HG03175 (cell line): ENCODE measurements around the gene APOBEC3B.
"Not testable (repeated sequence)": the region's sequence is repeated elsewhere in the genome, so short reads cannot be mapped to it uniquely, and the experiment has no call there.

Source experiments
- ATAC-seq: cut with Tn5 transposase; IDR thresholded peaks from one replicate; pipeline ENCODE4 v1.9.1; 2021; ENCODE audit warnings: mild to moderate bottlenecking, moderate library complexity; ENCODE audit not compliant: unreplicated experiment

The APOBEC3B gene

GRCh38 chr22:38981992-38982927 is at the start of gene APOBEC3B:
APOBEC3B (plus strand) TSS chr22:38982347; CDS start chr22:38982454, 107 bp downstream.
- ATAC-seq, result peak; percentile 60

GRCh38 chr22:38935023-38935422 is 47.1 kb upstream of the APOBEC3B start:
- no peak for ATAC-seq

- ATAC-seq, result no peak
Measured at GRCh38 chr22:38935616-38936015, 46.5 kb upstream of the APOBEC3B start.

DNA sequence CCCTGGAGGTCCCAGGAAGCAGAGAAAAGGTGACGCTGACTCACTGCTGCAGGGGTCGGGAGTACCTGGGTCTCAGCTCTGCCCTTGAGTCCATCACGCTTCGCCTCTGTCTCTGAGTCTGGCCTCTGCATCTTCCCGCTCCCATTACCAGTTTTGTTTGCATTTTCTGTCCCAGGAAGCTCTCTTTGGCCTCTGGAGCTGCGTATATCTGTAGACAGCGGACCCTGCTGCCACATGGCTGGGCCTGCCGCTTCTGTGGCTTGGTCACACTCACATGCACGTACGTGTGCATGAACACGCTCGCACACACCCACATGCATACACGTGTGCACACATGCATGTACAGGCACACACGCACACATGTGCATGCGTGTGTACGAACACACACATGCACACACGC is 45.6 kb upstream of the APOBEC3B start:
- ATAC-seq, result no peak

DNA sequence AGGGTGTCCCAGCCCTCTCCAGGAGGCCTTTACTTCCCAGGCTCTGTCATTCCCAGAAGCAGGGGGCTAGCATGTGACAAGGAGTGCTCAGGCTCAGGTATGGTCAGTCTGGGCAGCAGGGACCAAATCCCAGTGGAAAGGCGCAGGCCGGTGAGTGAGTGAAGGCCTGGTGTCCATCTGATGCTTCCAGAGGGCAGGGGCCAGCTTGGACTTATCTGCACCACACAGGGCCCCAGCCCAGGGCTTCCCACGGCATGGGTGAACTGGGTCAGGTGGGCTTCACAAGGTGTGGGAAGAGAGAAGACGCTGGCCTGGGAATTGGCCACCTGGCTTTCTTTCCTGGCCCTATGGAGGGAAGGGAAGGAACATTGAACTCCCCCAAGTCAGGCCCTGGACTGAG is 45.1 kb upstream of the APOBEC3B start:
- no peak for ATAC-seq

- no peak for ATAC-seq
Measured at GRCh38 chr22:38937541-38937940, 44.6 kb upstream of the APOBEC3B start.

- no peak for ATAC-seq
Measured at GRCh38 chr22:38938221-38938620, 43.9 kb upstream of the APOBEC3B start.

- ATAC-seq, result no peak
Measured at GRCh38 chr22:38938925-38939324, 43.2 kb upstream of the APOBEC3B start.

GRCh38 chr22:38940811-38941384 is 41.2 kb upstream of the APOBEC3B start:
- ATAC-seq, result peak; percentile 15

- peak; percentile 58 for ATAC-seq
Measured at GRCh38 chr22:38941488-38941987, 40.6 kb upstream of the APOBEC3B start.

GRCh38 chr22:38942702-38943101 is 39.4 kb upstream of the APOBEC3B start:
- no peak for ATAC-seq

GRCh38 chr22:38943201-38943600 is 38.9 kb upstream of the APOBEC3B start:
- no peak for ATAC-seq

DNA sequence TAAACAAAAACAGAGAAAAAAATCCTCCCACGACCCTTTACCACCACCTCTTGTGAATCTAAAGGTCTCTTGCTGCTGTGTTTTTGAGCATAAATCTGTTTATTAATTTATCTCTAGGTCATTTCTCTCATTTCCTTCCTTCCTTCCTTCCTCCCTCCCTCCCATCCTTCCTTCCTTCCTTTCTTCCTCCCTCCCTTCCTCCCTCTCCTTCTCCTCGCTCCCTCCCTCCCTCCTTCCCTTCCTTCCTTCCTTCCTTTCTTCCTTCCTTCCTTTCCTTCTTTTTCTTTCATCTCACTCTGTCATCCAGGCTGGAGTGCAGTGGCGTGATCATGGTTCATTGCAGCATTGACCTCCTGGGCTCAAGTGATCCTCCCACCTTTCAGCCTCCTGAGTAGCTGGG is 38.3 kb upstream of the APOBEC3B start:
- no peak for ATAC-seq

GRCh38 chr22:38944653-38945052 is 37.5 kb upstream of the APOBEC3B start:
- no peak for ATAC-seq

DNA sequence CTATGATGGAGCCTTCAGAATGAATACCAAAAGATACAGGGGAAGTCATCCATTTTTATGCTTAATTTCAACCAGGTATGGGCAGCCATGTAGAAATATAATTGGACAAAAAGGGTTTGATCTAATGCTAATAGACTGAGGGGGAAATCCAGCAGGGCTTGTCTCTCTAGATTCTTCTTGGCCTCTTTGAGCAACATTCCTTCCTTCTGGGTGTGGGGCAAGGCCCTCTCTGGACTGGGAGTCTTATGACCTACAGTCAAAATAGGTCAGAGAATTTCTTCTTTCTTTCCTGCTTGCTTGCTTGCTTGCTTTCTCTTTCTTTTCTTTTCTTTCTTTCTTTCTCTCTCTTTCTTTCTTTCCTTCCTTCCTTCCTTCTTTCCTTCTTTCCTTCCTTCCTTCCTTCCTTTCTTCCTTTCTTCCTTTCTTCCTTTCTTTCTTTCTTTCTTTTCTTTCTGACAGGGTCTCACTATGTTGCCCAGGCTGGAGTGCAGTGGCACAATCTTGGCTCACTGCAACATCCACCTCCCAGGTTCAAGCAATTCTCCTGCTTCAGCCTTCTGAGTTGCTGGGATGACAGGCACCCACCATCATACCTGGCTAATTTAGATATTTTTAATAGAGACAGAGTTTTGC is 36.3 kb upstream of the APOBEC3B start:
- not testable (repeated sequence) for ATAC-seq

DNA sequence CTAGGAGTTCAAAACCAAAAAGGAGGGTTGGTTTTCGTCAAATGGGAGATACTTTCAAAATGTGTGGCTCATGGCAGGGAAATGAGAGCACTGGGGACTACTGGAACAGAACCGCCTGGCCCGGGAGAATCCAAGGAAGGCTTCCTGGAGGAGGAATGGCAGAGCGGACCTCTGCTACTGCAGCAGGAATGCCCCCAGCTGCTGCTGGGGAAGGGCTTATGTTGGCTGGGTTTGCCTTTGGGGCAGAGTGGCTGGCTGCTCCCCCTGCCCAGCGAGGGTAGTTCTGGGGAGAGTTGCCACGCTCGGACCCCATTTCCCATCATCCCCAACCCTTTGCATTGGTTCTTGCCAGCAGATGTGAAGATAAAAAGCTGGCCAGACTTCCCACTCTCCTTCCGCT is 35.4 kb upstream of the APOBEC3B start:
- no peak for ATAC-seq

- no peak for ATAC-seq
Measured at GRCh38 chr22:38947321-38948140, 34.6 kb upstream of the APOBEC3B start.

GRCh38 chr22:38948181-38948940 is 33.8 kb upstream of the APOBEC3B start:
- no peak for ATAC-seq

DNA sequence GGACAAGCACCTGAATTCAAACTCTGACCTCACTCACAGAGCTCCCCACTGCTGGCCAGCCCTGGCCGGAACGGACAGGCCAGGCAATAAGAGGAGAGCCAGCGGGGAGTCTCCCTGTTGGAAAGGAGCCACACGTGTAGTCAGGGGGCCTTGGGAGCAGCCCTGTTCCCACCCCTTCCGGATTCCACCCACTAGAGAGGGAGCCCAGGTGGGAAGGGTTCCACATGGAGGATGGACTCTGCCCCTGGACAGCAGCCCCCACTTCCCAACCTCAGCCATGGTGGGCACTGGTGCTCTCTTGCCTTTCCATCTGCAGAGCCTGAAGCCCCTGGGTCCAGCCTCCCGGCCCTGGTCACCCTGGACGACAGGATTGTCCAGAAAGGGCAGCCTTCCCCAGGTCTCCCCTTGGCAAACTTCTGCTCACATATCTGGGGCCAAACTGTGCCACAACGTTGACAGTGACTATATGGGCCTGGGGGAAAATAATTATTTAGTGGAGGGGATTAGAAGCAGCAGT is 32.2 kb upstream of the APOBEC3B start:
- ATAC-seq, result no peak
